NCI-H2081 treated with DMSO at 0.1 percent for 48 hours (cell line): Measurements from ENCODE around the gene CRHBP.
"Not testable (repeated sequence)": the region's sequence is repeated elsewhere in the genome, so short reads cannot be mapped to it uniquely, and the experiment has no call there.

Experiments used
- DNase-seq: peaks from one replicate; lab custom pipeline; 2025; lab: John Stamatoyannopoulos, UW

Gene CRHBP

GRCh38 chr5:76958991-76959767 lies 6.3 kb downstream of the CRHBP start:
- DNase-seq = no peak

GRCh38 chr5:76960004-76960625 lies 7.3 kb downstream of the CRHBP start:
- DNase-seq = no peak

GRCh38 chr5:76964060-76964459 lies 11.2 kb downstream of the CRHBP start:
- no peak for DNase-seq

- no peak for DNase-seq
These were observed 18.7 kb downstream of the CRHBP start for GRCh38 chr5:76971511-76971910.

- DNase-seq = no peak
These were observed 19.8 kb downstream of the CRHBP start for GRCh38 chr5:76972689-76973088.

GRCh38 chr5:76974785-76975184 lies 21.9 kb downstream of the CRHBP start:
- no peak for DNase-seq

GRCh38 chr5:76978869-76979268 lies 26.0 kb downstream of the CRHBP start:
- DNase-seq = no peak

- no peak for DNase-seq
These were observed 27.8 kb downstream of the CRHBP start for GRCh38 chr5:76980518-76981144.

- no peak for DNase-seq
These were observed 29.6 kb downstream of the CRHBP start for GRCh38 chr5:76982450-76982849.

- no peak for DNase-seq
These were observed 30.6 kb downstream of the CRHBP start for GRCh38 chr5:76983468-76983867.

- DNase-seq = no peak
These were observed 34.1 kb downstream of the CRHBP start for GRCh38 chr5:76986825-76987526.

- no peak for DNase-seq
These were observed 38.1 kb downstream of the CRHBP start for GRCh38 chr5:76990899-76991459.

GRCh38 chr5:76993436-76993835 lies 40.6 kb downstream of the CRHBP start:
- DNase-seq = not testable (repeated sequence)

- DNase-seq = no peak
These were observed 41.5 kb downstream of the CRHBP start for GRCh38 chr5:76994337-76994736.

- not testable (repeated sequence) for DNase-seq
These were observed 45.4 kb downstream of the CRHBP start for GRCh38 chr5:76998251-76998650.

- no peak for DNase-seq
These were observed 46.6 kb downstream of the CRHBP start for GRCh38 chr5:76999451-76999850.

- no peak for DNase-seq
These were observed 50.4 kb downstream of the CRHBP start for GRCh38 chr5:77003246-77003645.

GRCh38 chr5:77006124-77006523 lies 53.3 kb downstream of the CRHBP start:
- no peak for DNase-seq

- no peak for DNase-seq
These were observed 55.6 kb downstream of the CRHBP start for GRCh38 chr5:77008413-77008812.

GRCh38 chr5:77010243-77010642 lies 57.4 kb downstream of the CRHBP start:
- DNase-seq = no peak

- no peak for DNase-seq
These were observed 58.7 kb downstream of the CRHBP start for GRCh38 chr5:77011498-77011897.

GRCh38 chr5:77012601-77013000 lies 59.8 kb downstream of the CRHBP start:
- no peak for DNase-seq
